GM18870 (cell line): ENCODE results near the gene MAP1LC3A.

ENCODE experiments used
- ATAC-seq: cut with Tn5 transposase; IDR thresholded peaks from one replicate; pipeline ENCODE4 v1.9.1; 2021; ENCODE audit warnings: moderate library complexity; ENCODE audit not compliant: unreplicated experiment

The MAP1LC3A gene

GRCh38 chr20:34574861-34575260 lies 16.3 kb downstream of the MAP1LC3A start:
- ATAC-seq = no peak

DNA sequence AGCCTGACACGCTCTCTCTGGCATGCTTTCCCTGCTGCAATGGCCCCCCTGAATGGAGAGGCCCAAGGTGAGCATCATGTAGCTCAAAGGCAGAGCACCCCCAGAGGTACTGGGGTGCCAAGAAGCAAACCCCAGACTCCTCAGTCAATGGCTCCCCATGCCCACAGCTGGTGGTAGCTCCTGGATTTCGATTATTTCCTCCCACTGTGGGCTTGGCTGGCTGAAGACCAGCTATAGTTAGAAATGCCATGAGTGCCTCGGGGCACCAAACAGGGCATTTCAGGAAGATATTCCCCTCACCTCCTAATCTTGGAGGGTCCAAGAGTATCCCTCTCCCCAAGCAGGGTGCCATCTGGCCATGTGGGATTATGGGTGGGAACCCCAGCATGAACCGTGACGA lies 16.8 kb downstream of the MAP1LC3A start:
- no peak for ATAC-seq

DNA sequence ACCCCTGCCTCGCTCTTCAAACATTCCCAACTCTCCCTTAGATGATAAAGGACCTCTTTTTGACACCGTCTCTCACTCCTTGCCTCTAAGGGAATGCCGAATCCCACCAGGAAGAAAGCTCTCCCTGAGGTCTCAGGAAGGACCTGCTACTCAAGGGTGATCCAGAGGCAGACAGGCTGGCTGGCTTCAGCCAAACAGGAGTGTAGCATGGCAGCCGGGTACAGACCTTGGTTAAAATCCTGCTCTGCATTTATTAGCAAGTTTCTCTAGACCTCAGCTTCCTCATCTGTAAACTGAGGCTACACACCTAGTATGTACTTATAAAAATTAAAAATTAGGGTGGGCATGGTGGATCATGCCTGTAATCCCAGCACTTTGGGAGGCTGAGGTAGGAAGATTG lies 17.2 kb downstream of the MAP1LC3A start:
- ATAC-seq = no peak

- ATAC-seq = no peak
These were observed 18.5 kb downstream of the MAP1LC3A start for GRCh38 chr20:34577061-34577460.

- no peak for ATAC-seq
These were observed 19.5 kb downstream of the MAP1LC3A start for GRCh38 chr20:34578025-34578424.

- ATAC-seq = no peak
These were observed 20.0 kb downstream of the MAP1LC3A start for GRCh38 chr20:34578521-34578920.

- no peak for ATAC-seq
These were observed 20.9 kb downstream of the MAP1LC3A start for GRCh38 chr20:34579191-34579978.

DNA sequence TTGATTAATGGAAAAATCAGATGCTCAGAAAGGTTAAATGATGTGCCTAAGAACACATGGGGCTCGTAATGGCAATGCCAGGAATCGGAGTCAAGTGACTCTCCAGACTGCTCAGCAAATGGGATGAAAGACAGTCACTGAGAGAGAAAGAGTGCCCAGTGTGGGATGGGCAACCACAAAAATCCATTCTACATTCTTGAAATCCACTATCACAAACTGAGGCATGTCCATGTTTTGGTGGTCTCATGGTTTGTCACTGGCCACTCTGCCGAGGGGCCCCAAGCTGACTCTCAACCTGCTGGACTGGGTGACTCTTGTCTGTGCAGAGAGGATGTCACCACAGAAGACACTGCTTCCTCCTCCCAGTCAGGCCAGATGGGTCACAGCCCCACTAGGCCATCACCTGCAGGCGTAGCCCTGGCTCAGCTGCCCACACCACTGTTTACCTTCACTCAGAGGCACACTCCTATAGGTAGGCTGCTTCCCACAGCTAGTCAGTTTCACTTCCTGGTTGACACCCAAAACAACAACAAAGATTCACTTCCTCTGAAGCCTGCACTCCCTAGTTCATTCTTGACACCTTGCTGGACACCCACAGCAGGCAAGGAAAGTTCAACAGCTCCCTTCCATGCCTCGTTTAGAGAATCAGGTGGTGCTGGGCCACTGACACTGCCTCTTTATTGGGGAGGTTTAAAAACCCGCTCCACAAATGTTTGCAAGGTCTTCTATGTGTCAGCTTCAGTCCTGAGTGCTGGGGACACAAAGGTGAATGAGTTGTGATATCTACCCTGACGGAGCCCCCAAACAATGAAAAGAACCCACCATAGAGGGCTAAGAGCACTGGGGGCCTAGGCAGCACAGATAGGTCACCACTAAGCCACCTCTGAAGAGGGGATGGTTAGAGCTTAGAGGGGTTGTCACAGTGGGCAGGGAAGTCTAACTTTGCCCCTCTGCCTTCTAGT lies 21.7 kb downstream of the MAP1LC3A start:
- ATAC-seq = no peak

GRCh38 chr20:34581341-34582184 lies 23.0 kb downstream of the MAP1LC3A start:
- no peak for ATAC-seq

- ATAC-seq = no peak
These were observed 23.7 kb downstream of the MAP1LC3A start for GRCh38 chr20:34582221-34582620.

DNA sequence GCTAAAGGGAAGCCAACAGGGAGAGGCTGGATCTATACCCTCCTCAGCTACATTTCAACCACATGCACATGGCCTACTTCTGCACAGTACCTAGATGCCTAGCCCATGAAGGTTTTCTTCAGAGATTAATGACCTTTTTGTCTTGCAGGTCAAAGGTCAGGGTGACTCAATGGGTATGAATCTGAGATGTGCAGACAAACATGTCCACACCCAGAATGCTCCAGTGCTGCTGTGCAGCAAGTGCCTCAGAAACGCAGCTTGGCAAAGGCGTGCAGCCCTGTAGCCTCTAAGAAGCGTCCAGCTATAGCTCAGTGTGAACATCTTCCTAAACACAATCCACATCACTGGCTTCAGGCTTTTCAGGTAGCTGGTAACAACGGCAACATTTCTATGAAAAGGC lies 24.4 kb downstream of the MAP1LC3A start:
- no peak for ATAC-seq

- ATAC-seq = no peak
These were observed 25.0 kb downstream of the MAP1LC3A start for GRCh38 chr20:34583544-34583943.

DNA sequence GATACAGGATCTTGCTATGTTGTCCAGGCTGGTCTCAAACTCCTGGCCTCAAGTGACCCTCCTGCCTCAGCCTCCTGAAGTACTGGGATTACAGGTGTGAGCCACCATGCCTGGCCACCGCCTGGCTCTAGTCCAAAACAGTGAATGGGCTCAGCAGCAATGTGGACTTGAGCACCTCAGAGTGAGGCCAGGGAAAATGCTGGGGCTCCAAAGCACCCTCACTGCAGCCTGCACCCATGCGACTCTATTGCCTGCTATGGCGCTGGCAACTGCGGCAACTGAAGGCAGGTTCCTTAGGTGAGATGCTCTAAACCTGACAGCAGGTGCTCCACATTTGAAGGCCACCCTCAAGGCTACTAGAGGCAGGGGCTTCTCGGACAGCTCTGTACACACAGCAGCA lies 26.5 kb downstream of the MAP1LC3A start:
- no peak for ATAC-seq

GRCh38 chr20:34586488-34587163 lies 28.1 kb downstream of the MAP1LC3A start:
- no peak for ATAC-seq

DNA sequence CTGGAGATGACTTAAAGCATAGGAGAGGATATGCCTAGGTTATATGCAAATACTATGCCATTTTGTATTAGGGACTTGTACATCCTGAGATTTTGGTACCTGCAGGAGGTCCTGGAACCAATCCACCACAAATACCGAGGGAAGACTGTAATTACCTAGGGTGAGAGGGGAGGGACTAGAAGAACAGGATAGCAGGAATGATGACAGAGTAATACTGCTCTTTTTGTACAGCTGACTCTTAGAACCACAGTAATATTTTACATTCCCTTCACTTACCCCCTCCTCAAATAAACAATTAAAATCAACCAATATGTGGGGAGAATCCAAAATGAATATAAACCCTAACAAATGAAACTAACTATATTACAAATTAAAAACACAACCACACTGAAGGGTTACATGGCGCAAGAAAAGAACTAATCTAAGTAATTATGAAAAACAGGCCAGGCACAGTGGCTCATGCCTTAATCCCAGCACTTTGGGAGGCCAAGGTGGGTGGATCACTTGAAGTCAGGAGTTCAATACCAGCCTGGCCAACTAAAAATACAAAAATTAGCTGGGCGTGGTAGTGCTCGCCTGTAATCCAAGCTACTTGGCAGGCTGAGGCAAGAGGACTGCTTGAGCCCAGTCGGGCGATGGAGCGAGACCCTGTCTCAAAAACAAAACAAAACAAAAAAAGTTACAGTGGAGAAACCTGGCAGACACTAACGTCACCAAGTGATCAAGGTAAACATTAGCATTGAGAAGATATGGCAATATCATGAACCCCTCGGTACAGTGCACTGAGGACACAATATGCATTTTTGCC lies 37.1 kb downstream of the MAP1LC3A start:
- ATAC-seq = no peak

DNA sequence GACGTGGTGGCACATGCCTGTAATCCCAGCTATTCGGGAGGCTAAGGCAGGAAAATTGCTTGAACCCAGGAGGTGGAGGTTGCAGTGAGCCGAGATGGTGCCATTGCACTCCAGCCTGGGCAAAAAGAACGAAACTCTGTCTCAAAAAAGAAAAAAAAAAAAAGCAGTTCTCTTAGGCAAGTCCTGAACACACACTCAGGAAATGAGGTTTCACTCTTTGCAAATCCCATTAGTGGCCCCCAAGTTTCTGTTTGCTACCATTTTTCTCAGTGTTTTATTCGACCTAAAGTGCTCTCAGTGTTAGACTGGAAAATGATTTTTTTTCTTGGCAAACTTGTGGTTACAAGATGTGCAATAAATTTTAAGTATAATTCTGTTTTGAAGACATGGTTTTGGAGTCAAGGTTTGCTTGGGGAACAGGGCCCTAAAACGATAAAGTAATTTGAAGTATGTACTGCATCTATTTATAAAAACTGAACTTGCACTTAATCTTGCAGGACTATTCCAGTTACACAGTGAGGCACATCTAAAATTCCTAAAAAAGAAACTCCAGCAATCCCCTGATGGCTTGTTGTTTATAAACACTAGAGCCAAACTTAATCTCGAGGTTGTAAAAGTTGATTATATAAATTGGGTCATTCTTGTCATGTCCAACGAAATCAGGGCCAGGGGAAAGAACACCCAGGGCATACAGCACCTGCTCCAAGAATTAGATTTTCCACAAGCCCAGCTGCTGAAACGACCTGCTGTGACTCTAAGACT lies 42.6 kb downstream of the MAP1LC3A start:
- no peak for ATAC-seq

DNA sequence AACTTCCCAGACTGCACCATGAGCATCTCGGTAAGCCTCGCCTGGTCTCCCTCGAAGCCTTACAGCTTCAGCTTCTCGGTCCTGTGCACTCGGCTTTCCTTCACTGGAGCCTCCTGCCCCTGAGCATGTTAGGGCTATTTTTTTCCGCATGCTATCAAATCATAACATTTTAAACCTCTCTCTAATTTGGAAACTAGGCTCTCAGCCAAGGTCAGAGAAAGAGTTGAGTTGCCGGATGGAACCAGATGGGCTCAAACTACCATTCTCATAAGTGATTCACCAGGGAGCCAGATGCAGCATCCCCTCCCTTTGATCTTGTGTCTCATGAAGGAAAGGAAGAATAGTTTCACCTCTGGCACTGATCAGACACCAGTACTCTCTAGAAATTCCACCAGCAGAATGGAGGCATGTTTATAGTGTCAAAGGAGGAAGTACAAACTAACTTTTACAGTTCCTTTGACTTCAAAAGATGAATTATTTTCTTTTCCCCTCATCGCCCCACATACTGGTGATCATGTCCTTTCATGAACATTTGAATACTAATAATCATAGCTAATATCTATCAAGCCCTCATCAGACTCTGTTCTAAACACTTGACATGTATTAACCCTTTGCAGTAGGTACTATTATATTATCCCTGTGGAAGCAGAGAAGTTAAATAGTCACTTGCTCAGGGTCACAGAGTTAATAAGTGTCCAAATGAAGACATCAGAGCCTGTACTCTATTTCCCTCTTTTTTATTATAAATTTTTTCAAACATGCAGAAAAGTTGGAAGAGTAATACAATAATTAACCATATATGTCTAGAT lies 46.7 kb downstream of the MAP1LC3A start:
- ATAC-seq = no peak

- ATAC-seq = no peak
These were observed 48.5 kb downstream of the MAP1LC3A start for GRCh38 chr20:34607066-34607465.
